ENCODE measurements around the gene ZNF574.

DNA sequence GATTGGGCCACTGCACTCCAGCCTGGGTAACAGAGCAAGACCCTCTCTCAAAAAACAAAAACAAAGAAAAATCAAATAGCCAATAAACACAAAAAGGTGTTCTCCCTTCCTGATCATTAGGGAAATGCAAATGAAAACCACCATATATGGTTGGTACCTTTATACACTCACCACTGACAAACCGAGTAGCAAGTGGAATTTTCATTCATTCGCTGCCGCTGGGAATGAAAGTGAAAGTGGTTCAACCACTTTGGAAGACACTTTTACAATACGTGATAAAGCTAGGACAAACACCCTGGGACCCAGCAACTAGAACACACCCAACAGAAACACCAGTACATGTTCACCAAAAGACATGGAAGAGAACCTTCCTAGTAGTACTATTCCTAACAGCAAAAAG lies 27.0 kb upstream of the ZNF574 start:
- TF ChIP-seq CREB1 (CRISPR knock-in tag; IDR thresholded peaks at IDR 0.05; ENCODE audit: low read depth) (no peak), POLR2AphosphoS5 (IDR thresholded peaks at IDR 0.05; ENCODE audit: low read depth) (no peak), EZH2phosphoT487 (IDR thresholded peaks at IDR 0.05; ENCODE audit: unreplicated experiment) (no peak), EZH2 (IDR thresholded peaks at IDR 0.05; ENCODE audit: low read depth, unreplicated experiment) (no peak), JUNB (IDR thresholded peaks at IDR 0.05; ENCODE audit: unreplicated experiment) (no peak), NANOG (IDR thresholded peaks at IDR 0.05; ENCODE audit: borderline replicate concordance) (no peak), STAT1 (IDR thresholded peaks at IDR 0.05; ENCODE audit: unreplicated experiment) (no peak), ZNF114 (CRISPR knock-in tag; IDR thresholded peaks at IDR 0.05) (no peak)
- TF ChIP-seq, protein P1, sequence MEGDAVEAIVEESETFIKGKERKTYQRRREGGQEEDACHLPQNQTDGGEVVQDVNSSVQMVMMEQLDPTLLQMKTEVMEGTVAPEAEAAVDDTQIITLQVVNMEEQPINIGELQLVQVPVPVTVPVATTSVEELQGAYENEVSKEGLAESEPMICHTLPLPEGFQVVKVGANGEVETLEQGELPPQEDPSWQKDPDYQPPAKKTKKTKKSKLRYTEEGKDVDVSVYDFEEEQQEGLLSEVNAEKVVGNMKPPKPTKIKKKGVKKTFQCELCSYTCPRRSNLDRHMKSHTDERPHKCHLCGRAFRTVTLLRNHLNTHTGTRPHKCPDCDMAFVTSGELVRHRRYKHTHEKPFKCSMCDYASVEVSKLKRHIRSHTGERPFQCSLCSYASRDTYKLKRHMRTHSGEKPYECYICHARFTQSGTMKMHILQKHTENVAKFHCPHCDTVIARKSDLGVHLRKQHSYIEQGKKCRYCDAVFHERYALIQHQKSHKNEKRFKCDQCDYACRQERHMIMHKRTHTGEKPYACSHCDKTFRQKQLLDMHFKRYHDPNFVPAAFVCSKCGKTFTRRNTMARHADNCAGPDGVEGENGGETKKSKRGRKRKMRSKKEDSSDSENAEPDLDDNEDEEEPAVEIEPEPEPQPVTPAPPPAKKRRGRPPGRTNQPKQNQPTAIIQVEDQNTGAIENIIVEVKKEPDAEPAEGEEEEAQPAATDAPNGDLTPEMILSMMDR (conservative IDR thresholded peaks at IDR 0.05; ENCODE audit: low read depth in 2 of 2): no peak
- TF ChIP-seq, protein P2, sequence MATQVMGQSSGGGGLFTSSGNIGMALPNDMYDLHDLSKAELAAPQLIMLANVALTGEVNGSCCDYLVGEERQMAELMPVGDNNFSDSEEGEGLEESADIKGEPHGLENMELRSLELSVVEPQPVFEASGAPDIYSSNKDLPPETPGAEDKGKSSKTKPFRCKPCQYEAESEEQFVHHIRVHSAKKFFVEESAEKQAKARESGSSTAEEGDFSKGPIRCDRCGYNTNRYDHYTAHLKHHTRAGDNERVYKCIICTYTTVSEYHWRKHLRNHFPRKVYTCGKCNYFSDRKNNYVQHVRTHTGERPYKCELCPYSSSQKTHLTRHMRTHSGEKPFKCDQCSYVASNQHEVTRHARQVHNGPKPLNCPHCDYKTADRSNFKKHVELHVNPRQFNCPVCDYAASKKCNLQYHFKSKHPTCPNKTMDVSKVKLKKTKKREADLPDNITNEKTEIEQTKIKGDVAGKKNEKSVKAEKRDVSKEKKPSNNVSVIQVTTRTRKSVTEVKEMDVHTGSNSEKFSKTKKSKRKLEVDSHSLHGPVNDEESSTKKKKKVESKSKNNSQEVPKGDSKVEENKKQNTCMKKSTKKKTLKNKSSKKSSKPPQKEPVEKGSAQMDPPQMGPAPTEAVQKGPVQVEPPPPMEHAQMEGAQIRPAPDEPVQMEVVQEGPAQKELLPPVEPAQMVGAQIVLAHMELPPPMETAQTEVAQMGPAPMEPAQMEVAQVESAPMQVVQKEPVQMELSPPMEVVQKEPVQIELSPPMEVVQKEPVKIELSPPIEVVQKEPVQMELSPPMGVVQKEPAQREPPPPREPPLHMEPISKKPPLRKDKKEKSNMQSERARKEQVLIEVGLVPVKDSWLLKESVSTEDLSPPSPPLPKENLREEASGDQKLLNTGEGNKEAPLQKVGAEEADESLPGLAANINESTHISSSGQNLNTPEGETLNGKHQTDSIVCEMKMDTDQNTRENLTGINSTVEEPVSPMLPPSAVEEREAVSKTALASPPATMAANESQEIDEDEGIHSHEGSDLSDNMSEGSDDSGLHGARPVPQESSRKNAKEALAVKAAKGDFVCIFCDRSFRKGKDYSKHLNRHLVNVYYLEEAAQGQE (IDR thresholded peaks at IDR 0.05; ENCODE audit: unreplicated experiment): no peak
- TF ChIP-seq, protein P3, sequence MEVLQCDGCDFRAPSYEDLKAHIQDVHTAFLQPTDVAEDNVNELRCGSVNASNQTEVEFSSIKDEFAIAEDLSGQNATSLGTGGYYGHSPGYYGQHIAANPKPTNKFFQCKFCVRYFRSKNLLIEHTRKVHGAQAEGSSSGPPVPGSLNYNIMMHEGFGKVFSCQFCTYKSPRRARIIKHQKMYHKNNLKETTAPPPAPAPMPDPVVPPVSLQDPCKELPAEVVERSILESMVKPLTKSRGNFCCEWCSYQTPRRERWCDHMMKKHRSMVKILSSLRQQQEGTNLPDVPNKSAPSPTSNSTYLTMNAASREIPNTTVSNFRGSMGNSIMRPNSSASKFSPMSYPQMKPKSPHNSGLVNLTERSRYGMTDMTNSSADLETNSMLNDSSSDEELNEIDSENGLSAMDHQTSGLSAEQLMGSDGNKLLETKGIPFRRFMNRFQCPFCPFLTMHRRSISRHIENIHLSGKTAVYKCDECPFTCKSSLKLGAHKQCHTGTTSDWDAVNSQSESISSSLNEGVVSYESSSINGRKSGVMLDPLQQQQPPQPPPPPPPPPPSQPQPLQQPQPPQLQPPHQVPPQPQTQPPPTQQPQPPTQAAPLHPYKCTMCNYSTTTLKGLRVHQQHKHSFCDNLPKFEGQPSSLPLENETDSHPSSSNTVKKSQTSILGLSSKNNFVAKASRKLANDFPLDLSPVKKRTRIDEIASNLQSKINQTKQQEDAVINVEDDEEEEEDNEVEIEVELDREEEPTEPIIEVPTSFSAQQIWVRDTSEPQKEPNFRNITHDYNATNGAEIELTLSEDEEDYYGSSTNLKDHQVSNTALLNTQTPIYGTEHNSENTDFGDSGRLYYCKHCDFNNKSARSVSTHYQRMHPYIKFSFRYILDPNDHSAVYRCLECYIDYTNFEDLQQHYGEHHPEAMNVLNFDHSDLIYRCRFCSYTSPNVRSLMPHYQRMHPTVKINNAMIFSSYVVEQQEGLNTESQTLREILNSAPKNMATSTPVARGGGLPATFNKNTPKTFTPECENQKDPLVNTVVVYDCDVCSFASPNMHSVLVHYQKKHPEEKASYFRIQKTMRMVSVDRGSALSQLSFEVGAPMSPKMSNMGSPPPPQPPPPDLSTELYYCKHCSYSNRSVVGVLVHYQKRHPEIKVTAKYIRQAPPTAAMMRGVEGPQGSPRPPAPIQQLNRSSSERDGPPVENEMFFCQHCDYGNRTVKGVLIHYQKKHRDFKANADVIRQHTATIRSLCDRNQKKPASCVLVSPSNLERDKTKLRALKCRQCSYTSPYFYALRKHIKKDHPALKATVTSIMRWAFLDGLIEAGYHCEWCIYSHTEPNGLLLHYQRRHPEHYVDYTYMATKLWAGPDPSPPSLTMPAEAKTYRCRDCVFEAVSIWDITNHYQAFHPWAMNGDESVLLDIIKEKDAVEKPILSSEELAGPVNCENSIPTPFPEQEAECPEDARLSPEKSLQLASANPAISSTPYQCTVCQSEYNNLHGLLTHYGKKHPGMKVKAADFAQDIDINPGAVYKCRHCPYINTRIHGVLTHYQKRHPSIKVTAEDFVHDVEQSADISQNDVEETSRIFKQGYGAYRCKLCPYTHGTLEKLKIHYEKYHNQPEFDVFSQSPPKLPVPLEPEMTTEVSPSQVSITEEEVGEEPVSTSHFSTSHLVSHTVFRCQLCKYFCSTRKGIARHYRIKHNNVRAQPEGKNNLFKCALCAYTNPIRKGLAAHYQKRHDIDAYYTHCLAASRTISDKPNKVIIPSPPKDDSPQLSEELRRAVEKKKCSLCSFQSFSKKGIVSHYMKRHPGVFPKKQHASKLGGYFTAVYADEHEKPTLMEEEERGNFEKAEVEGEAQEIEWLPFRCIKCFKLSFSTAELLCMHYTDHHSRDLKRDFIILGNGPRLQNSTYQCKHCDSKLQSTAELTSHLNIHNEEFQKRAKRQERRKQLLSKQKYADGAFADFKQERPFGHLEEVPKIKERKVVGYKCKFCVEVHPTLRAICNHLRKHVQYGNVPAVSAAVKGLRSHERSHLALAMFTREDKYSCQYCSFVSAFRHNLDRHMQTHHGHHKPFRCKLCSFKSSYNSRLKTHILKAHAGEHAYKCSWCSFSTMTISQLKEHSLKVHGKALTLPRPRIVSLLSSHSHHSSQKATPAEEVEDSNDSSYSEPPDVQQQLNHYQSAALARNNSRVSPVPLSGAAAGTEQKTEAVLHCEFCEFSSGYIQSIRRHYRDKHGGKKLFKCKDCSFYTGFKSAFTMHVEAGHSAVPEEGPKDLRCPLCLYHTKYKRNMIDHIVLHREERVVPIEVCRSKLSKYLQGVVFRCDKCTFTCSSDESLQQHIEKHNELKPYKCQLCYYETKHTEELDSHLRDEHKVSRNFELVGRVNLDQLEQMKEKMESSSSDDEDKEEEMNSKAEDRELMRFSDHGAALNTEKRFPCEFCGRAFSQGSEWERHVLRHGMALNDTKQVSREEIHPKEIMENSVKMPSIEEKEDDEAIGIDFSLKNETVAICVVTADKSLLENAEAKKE (CRISPR knock-in tag; IDR thresholded peaks at IDR 0.05): no peak
- TF ChIP-seq, protein P4, sequence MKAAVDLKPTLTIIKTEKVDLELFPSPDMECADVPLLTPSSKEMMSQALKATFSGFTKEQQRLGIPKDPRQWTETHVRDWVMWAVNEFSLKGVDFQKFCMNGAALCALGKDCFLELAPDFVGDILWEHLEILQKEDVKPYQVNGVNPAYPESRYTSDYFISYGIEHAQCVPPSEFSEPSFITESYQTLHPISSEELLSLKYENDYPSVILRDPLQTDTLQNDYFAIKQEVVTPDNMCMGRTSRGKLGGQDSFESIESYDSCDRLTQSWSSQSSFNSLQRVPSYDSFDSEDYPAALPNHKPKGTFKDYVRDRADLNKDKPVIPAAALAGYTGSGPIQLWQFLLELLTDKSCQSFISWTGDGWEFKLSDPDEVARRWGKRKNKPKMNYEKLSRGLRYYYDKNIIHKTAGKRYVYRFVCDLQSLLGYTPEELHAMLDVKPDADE (IDR thresholded peaks at IDR 0.05): no peak
